Ascending aorta (tissue), 2 donors: ENCODE measurements around the gene E2F4. TPM values are rescaled to one million over a fixed set of nuclear protein-coding genes. Genes with fewer than 3 reads are reported as not detected.
A peak's percentile ranks its signal among the peaks of the same experiment; 100 is the strongest.

Experiments
- DNase-seq, 2 donors: peaks; one replicate each; pipeline ENCODE4 v3.0.0-alpha.2; 2019; ENCODE audit warnings: low spot score in 2 of 2
- H3K27ac ChIP-seq, 2 donors: fragments of 200-600 bp; sonication (generic); one replicate each; pipeline ENCODE4 v1.5.1; 2016 to 2017; ENCODE audit warnings: mild to moderate bottlenecking in 1 of 2
- H3K27me3 ChIP-seq: fragments of 200-600 bp; sonication (generic); one replicate; pipeline ENCODE4 v1.5.1; 2017
- H3K36me3 ChIP-seq, 2 donors: fragments of 200-600 bp; sonication (generic); one replicate each; pipeline ENCODE4 v1.5.1; 2016
- H3K4me1 ChIP-seq, 2 donors: fragments of 200-600 bp; sonication (generic); one replicate each; pipeline ENCODE4 v1.5.1; 2016 to 2017; ENCODE audit warnings: mild to moderate bottlenecking in 1 of 2
- H3K4me3 ChIP-seq, 2 donors: fragments of 200-600 bp; sonication (generic); one replicate each; pipeline ENCODE4 v1.5.1; 2016 to 2017; ENCODE audit warnings: mild to moderate bottlenecking in 1 of 2
- H3K9me3 ChIP-seq, 2 donors: fragments of 200-600 bp; sonication (generic); one replicate each; pipeline ENCODE4 v1.5.1; 2016
- CTCF ChIP-seq, 3 experiments: fragments of 200-600 bp in 2 of 3; fragments of 450-650 bp in 1 of 3; sonication (generic) in 2 of 3; IDR thresholded peaks; one replicate each; pipeline ENCODE4 v1.5.1; 2016 to 2019; ENCODE audit warnings: antibody characterized with exemption in 3 of 3, mild to moderate bottlenecking in 1 of 3, moderate library complexity in 1 of 3
- intact Hi-C: fragments of 100-400 bp; cut with DNase I; formaldehyde crosslinking; loops from one replicate; pipeline ENCODE4 v1.15.1; 2023
- total RNA-seq: library from RNA; depleted of rRNA; stranded (reverse); fragments of >200 nt; gene quantifications from one replicate; pipeline ENCODE4 v1.1.0, GENCODE V29; 2016

Gene E2F4
- total RNA-seq, 1 donor from 2014 or later: 114 TPM

GRCh38 chr16:67150833-67151396, 41.0 kb upstream of the E2F4 start, which contains the start of gene B3GNT9:
TSS of gene B3GNT9 (minus strand) at chr16:67150998. CDS start at chr16:67150485, 513 bp downstream.
- Histone ChIP-seq H3K4me1 (peaks cover 6 to 19% of the 10 kb centered on the region in 2 donors), H3K27ac (peak within 1 kb of the TSS; percentile 88 to 89), H3K4me3 (peak within 1 kb of the TSS; percentile 68 to 75), H3K27me3 (no peaks in the 10 kb centered on the region), H3K9me3 (no peaks in the 10 kb centered on the region), H3K36me3 (peaks cover 14 to 17% of the 10 kb centered on the region in 2 donors)
- intact Hi-C loops: loop anchor here (2.0 to 5.0 kb wide), 2 partner anchors 36 to 42 kb away; partner anchors contain the start of gene PHAF1
- peak in 1 of 2 donors; percentile 85 for DNase-seq
- no peak for TF ChIP-seq CTCF (IDR thresholded peaks at IDR 0.05)

DNA sequence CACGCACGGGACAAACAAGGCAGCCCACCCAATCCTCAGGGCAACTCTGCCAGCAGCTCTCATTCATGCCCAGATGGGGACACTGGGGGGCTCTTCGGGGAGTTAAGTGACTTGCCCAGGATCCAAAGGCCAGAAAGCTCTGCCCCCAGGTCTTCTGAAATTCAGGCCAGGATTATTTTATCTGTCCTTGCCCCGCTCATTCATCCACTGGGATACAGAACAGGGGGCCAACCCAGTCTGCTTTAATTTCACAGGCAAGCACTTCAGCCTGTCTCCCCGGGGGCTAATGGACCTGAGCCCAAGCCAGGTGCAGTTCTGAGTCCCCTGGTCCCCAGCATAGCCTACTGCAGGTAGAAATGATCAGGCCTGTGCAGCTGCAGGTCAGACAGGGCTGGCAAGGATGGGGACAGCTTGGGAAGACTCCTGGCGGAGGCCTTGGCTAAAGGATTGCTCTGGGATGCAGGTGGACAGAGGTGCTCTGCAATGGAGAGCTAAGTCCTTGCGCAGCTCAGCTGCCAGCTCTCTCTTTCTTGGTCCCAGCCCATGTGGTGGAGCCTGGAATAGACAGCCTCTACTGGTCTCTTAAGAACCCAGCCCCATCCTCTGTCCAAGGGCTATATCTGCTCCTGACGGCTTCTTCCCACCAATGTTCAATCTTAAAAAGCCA, 40.4 kb upstream of the E2F4 start:
- peak overlapping the region; percentile 88 to 89 for H3K27ac ChIP-seq
- H3K36me3 ChIP-seq: peaks cover 8 to 11% of the 10 kb centered on the region in 2 donors
- no peak for TF ChIP-seq CTCF (IDR thresholded peaks at IDR 0.05)
- DNase-seq: no peak
- H3K4me1 ChIP-seq: peaks cover 6 to 19% of the 10 kb centered on the region in 2 donors
- H3K27me3 ChIP-seq: no peaks in the 10 kb centered on the region
- peak overlapping the region; percentile 68 to 75 for H3K4me3 ChIP-seq
- H3K9me3 ChIP-seq: no peaks in the 10 kb centered on the region
- intact Hi-C loops: loop anchor here (2.0 to 5.0 kb wide), 2 partner anchors 36 to 43 kb away; partner anchors contain the start of gene PHAF1

- intact Hi-C loops: loop anchor here (1.0 to 5.0 kb wide), 5 partner anchors 33 to 260 kb away; partner anchors contain the start of gene CBFB
- peak overlapping the region; percentile 11 to 18 for H3K4me3 ChIP-seq
- no peak for DNase-seq
Observed at GRCh38 chr16:67154578-67155294, 37.2 kb upstream of the E2F4 start.

DNA sequence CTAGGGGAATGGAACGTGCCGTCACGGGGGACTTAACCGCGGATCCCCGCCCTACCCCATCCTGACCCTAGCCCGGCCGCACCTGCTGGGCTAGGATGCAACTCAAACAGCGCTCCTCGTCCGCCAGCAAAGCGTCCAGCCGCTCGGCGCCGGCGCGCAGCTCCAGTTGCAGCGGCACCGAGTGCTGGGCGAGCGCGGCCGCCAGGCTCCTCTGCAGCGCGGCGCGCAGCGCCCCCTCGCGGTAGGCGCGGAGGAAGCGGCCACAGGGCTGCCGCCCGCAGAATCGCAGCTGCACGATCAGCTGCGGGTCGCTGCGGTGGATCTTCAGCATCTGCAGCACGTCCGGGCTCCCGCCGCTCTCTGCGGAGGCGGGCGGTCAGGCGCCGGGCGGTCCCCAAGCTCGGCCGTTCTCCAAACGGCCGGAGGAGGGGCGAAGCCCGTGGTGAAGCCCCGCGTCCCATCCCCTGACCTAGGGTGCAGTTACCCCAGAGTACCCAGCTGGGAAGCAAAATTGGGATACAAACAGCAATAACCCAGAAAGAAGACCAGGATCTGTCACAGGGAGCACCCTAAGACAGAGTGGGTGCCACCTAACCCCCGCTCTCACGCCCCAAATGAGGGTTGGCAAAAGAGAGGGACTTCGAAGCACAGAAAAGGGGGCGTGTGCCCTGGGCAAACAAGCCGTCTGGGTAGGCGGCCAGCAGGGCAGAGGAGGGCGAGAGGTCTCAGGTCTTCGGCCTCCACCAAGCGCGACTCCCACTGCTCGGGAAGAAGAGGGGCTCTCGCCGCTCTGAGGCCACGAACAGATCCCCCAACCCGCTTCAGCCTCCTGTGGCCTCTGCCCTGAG, 36.4 kb upstream of the E2F4 start:
- Histone ChIP-seq H3K36me3 (no peaks in the 10 kb centered on the region), H3K27ac (no peak overlapping the region), H3K9me3 (no peaks in the 10 kb centered on the region), H3K4me1 (peaks cover 0 to 16% of the 10 kb centered on the region in 2 donors), H3K27me3 (no peaks in the 10 kb centered on the region), H3K4me3 (peak overlapping the region; percentile 11 to 18)
- DNase-seq: peak in 1 of 2 donors; percentile 84
- TF ChIP-seq CTCF (IDR thresholded peaks at IDR 0.05): peak; percentile 78 to 99 (median 88)
- intact Hi-C loops: loop anchor here (1.0 to 5.0 kb wide), 4 partner anchors 128 to 261 kb away; partner anchors contain the start of gene CBFB

More at GRCh38 chr16:67154578-67155294, 37.2 kb upstream of the E2F4 start:
- H3K36me3 ChIP-seq: no peaks in the 10 kb centered on the region
- H3K27ac ChIP-seq: no peak overlapping the region
- H3K27me3 ChIP-seq: no peaks in the 10 kb centered on the region
- TF ChIP-seq CTCF (IDR thresholded peaks at IDR 0.05): no peak
- H3K9me3 ChIP-seq: no peaks in the 10 kb centered on the region
- peaks cover 6 to 19% of the 10 kb centered on the region in 2 donors for H3K4me1 ChIP-seq
